HT-29 (cell line): ENCODE data around the gene LAMB3. TPM values are rescaled to one million over a fixed set of nuclear protein-coding genes. Genes with fewer than 3 reads are reported as not detected.
A peak's percentile ranks its signal among the peaks of the same experiment; 100 is the strongest.

Source experiments
- DNase-seq: peaks from one replicate; pipeline ENCODE4 v3.0.0-alpha.2; 2015; ENCODE audit warnings: low spot score
- total RNA-seq: library from RNA; depleted of rRNA; stranded (reverse); fragments of >200 nt; shearing (Covaris generic); gene quantifications from 2 replicates; pipeline ENCODE4 v1.2.3, GENCODE V29; 2014

Gene LAMB3
- total RNA-seq, 1 experiment from 2014 or later: 120 TPM

DNA sequence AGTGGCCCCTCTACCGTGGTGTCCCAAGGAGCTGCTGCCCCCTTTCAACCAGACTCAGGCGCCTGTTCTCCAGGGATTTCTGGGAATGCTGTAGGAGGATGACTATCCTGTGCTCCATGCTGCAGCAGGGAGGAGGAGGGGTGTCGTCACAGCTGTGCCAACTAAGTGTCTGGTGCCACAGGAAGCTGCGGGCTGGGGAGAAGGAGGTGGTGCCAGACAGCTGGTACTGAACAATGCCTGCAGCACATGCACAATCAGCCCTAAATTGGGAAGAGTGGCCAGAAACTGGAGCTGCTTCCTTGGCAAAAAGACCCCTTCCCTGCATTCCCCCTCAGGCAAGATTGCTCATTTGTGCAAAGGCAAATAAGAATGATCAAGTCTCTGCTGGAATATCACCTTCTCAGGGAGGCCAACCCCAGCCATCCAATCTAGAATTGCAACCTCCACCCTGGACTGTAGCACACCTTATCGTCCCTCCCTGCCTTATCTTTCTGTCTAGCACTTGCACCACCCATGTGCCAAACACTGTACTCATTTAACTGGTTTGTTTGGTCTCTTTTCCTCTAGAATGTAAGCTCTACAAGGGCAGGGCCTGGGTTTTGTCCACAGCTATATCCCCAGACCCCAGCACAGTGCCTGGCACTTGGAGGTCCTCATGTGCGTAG is 33.3 kb downstream of the LAMB3 start:
- DNase-seq: no peak

GRCh38 chr1:209618291-209618690 is 33.9 kb downstream of the LAMB3 start:
- no peak for DNase-seq

GRCh38 chr1:209617755-209618154 is 34.5 kb downstream of the LAMB3 start:
- DNase-seq: no peak

DNA sequence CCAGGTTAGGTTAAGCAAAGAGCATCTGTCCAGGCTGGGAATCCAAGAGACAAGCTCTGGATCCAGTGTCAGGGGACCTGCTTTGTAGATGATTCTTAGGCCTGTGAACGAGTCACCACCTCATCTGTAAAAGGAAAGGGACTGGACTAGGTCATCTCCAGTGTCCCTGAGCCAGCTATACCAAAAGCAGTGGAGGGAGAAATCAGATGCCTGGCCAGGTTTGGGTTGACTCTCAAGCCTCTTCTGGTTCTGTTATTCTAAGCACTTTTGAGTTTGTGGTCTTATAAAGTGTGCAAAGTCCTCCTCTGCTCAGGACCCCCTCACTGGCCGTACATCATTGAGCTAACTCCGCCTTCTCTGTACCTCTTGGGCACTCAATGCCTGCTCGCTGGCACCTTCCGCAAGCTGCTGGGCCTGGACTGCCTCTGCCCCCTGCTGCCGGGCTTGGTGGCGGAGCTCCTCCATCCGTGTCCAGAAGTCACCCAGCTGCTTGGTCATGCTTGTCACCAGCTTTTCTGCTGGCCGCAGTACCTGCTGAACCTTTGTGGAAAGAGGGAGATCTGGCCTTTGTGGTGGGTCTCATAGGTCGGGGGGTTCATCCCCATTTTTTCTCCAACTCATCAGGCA is 35.1 kb downstream of the LAMB3 start:
- no peak for DNase-seq

DNA sequence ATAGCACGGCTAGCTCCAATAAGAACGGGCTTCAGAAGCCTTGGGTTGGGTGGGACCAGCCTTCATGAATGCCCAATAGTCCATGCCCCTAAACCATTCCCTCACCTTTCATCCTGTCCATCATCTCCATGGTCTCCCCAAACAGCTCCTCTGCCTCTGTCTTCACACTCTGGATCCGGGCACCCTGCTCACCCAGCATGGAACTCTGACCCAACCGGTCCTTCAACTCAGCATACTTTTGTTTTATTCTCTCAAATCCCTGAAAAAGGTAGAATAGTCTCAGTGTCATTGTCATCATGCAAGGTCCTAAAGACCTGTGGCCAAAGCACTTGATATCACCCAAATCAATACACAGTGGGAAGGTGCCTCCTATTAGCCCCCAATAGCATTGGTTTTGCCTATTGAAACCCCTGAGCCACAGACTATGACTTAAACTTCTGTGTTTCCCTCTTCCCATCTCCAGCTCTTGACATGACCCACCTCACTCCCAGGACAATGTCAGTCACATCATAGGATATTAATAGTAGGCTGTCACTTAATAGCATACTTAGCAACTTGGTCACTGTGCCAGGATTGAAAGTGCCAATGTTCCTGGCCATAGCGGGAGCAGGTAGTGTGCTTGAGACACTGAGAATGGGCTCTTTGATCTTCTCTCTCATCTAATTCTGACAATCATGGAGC is 35.7 kb downstream of the LAMB3 start:
- DNase-seq: no peak

- DNase-seq: no peak
These were observed 37.3 kb downstream of the LAMB3 start for GRCh38 chr1:209614906-209615305.

DNA sequence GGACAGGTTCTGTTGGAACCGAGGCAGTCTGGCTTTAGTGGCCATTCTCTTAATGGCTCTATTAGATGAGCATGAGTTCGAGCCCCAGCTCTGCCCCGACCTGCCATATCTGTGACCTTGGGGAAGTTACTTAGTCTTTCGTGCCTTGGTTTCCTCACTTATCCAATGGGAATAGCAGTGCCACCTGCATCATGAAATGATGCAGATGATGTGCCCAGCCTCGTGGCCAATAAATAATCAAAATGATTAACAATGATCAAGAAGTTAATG is 38.1 kb downstream of the LAMB3 start:
- DNase-seq: no peak

DNA sequence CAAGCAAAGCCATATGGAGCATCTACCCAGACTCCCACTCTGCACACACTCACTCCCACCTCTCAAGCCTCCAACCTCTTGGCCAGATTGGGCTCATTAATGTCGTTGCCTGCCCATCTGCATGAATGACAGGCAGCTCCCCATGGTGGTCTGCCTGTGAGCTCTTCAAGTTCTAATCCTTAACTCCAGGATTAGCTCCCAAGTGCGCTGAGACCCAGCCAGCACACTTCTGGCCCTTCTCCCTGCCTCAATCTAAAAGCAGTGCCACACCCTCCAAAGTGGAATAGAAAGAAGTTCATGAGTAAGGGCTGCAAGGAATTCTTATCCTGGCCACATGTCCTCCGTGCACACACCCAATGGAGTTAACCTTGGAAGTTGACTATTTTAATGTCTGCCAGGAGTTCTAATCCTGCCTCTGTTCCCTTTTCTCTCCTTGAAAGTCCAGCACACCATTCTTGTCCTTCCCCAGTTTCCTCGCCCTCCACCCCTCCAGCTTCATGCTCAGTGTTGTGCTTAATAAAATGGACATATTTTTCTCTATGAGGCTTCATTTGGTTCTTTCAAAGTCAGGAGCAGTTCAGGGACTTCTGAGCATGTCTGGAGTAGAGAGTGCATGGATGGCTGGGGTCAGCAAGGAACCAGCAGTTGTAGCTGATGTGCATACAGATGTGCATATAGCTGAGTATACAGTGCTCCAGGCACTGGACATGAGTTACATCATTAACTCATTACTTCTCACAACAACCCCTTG is 38.6 kb downstream of the LAMB3 start:
- DNase-seq: no peak

DNA sequence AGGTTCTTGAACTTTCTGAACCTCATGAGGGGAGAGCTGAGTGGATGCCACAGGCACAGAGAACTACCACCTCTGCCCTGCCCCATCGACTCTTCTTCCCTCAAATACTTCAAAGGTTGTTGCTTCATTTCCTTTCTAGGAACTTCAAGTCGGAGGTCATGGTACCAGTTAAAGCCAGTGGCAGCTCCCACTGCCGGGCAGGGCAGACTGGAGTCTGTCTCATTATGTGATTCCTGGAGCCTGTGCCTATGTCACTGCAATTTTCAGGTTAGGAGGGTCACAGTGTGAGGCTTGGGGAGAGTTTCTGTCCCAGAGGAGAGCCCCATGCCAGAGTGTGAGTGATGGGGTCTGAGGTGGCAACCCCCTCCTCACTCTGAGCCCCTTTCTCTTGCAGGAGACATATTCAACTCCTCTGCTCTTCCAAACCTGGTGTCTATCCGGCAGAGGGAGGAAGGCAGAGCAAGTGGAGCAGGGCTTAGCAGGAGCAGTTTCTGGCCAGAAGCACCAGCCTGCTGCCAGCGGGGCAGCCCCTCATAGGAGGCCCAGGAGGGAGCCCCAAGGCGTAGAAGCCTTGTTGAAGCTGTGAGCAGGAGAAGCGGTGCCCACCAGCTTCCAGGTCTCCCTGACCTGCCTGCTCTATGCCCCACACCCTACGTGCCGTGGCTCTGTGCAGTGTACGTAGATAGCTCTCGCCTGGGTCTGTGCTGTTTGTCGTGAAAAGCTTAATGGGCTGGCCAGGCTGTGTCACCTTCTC is 39.4 kb downstream of the LAMB3 start:
- no peak for DNase-seq

- DNase-seq: no peak
These were observed 40.3 kb downstream of the LAMB3 start for GRCh38 chr1:209611771-209612570.

GRCh38 chr1:209610631-209610905 is 41.7 kb downstream of the LAMB3 start:
- DNase-seq: no peak

- DNase-seq: no peak
These were observed 42.2 kb downstream of the LAMB3 start for GRCh38 chr1:209609791-209610630.

GRCh38 chr1:209609041-209609790 is 43.0 kb downstream of the LAMB3 start:
- no peak for DNase-seq

DNA sequence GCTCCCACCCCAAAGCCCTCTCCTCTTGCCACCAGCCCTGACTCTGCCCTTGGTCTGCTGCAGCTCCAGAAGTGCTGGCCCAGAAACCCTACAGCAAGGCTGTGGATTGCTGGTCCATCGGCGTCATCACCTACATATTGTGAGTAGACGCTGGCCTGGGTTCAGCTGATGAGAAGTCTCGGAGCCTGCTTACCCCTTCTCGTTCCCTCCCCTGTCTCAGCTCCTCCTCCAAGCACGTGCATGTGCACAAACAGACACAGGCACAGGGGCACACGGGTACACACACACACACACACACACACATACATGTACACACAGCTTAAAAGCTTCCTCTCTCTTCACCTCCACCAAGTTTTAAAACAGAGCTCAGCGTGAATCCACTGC is 44.4 kb downstream of the LAMB3 start:
- DNase-seq: no peak

DNA sequence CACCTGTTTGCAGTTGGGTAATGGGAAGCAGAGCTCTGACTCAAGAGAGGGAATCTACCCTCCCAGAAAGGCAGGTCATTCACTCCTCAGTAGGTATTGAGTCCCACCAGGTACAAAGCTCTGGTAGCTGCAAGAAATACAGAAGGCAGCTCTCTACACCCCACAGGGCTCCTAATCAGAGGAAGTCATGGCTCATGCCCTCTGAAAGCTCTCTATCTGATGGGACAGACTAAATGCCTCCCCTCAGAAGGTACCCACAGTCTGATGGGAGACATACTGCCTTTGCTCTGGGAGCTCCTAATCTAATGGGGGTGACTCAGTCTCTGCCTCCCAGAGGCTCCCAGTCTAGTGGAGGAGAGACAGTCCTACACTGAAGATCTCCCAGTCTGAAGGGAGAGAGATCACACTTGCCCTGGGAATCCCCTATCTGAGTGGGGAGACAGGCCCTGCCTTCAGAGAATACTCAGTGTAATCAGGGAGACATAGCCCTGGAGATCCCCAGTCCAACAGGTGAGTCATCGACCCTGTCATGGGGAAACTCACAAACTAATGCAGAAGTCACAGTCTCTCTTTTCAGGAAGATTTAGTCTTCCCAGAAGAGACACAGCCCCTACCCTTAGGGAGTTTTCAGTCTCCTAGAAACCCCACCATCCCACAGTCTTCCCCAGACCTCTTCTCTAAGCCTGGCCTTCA is 45.0 kb downstream of the LAMB3 start:
- no peak for DNase-seq

DNA sequence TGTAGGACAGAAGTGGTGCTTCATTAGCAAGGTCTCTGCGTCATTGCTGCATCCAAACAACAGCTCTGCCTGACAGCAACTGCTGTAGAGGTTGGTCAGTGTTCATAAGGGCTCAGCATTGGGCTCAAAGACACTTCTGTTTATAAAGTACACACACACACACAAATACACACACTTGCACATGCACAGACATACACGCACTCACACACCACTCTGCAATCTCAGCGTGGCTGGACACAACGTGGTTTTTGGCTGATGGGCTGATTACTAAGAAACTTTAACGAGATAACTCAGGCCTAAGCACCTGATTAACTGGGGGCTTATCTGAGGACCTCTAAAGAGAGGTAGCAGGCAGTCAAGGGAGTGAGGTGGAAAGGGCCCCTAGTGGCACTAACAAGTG is 48.3 kb downstream of the LAMB3 start:
- DNase-seq: no peak

- peak; percentile 52 for DNase-seq
These were observed 50.2 kb downstream of the LAMB3 start for GRCh38 chr1:209601809-209602657.

GRCh38 chr1:209600541-209600940 is 51.7 kb downstream of the LAMB3 start:
- no peak for DNase-seq
